ENCODE measurements around the gene RBM23.

- peak in 2 of 4 experiments; percentile 7 to 30 for TF ChIP-seq CTCF (IDR thresholded peaks at IDR 0.05)
- TF ChIP-seq POLR2A (IDR thresholded peaks at IDR 0.05) = peak; percentile 93
Observed at GRCh38 chr14:22871224-22872032, 47.5 kb downstream of the RBM23 start, which contains the start of gene LRP10.

Measured in prostate gland (tissue), 2 donors.